GM12892 (cell line): ENCODE results near the gene NEURL1.

Experiments
- POLR2A ChIP-seq: IDR thresholded peaks from 2 replicates; pipeline ENCODE4 v1.6.1; 2011; ENCODE audit warnings: low read depth, low read length, control low read depth
- POLR2AphosphoS5 ChIP-seq: IDR thresholded peaks from 2 replicates; pipeline ENCODE4 v1.6.1; 2011; ENCODE audit warnings: low read depth, low read length, control low read depth
- TAF1 ChIP-seq: IDR thresholded peaks from 2 replicates; pipeline ENCODE4 v1.6.1; 2011; ENCODE audit warnings: low read depth, mild to moderate bottlenecking, control low read depth, low read length, borderline replicate concordance

DNA sequence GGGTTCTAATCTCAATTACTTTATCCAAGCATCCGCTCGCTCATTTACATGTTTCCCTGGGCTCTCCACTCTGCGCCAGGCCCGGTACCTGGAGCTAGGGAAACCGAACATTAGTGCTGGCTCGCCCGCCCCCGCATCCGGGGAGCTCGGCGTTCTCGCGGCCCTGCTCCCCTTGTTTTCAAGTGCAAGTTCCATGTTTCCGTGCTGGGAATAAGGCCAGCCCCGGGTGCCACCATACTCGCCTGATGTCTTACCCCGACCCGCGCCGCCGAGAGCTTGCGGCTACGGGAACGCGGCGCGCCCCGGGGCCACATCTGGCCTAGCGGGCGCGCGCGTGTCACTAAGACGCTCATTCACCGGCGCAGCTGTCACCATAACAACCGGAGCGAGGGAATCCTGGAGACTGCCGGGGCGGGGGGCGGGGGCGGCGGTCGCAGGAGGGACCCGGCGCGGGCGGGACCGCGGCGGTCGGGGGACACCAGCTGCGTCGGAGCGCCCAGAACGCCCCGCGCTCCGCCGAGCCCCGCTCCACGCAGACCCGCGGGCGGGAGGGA, at the start of gene NEURL1:
- TF ChIP-seq POLR2A (no peak), POLR2AphosphoS5 (no peak), TAF1 (no peak)
